GM12878 (cell line): ENCODE measurements around the gene STON2. TPM values are rescaled to one million over a fixed set of nuclear protein-coding genes. Genes with fewer than 3 reads are reported as not detected.

Source experiments
- ATAC-seq: fragments of 200-7000 bp; cut with Tn5 transposase; 3 replicates; pipeline ENCODE4 v1.9.1; 2020; ENCODE audit warnings: mild to moderate bottlenecking, moderate library complexity
- BruUV-seq: library from RNA; stranded (reverse); fragments of 400-500 nt; replicated peaks from 2 replicates; lab custom pipeline; 2021; lab: Mats Ljungman, UMichigan
- CTCF ChIA-PET: fragments of 300-600 bp; sonication (Branson Sonifier 250); formaldehyde crosslinking; extraction: SDS; loops from one replicate; lab custom pipeline; 2021; ENCODE audit warnings: inconsistent platforms; lab: Yijun Ruan, JAX
- POLR2A ChIA-PET: fragments of 350-600 bp; formaldehyde crosslinking; extraction: SDS; loops from one replicate; lab custom pipeline; 2021; ENCODE audit warnings: inconsistent platforms; lab: Charles Lee
- RAD21 ChIA-PET: fragments of 300-600 bp; sonication (Branson Sonifier 250); formaldehyde crosslinking; loops from one replicate; lab custom pipeline; 2023; ENCODE audit warnings: antibody characterized with exemption; ENCODE audit not compliant: unreplicated experiment; lab: Charles Lee
- SMC1A ChIA-PET: fragments of 300-600 bp; sonication (Branson Sonifier 250); formaldehyde crosslinking; loops from one replicate; lab custom pipeline; 2023; ENCODE audit not compliant: unreplicated experiment, uncharacterized antibody; lab: Charles Lee
- DNase-seq: peaks from one replicate; pipeline ENCODE4 v3.0.0-alpha.2; 2011; ENCODE audit warnings: low read depth, low spot score
- FAIRE-seq: peaks from 3 replicates; lab custom pipeline; 2011; peaks lifted over from hg19 to GRCh38; lab: Jason Lieb, UNC
- H2AFZ ChIP-seq: 2 replicates; pipeline ENCODE4 v1.6.0; 2011; ENCODE audit warnings: low read depth, low read length, control low read depth; ENCODE audit not compliant: control insufficient read depth
- H3K27ac ChIP-seq: 2 replicates; pipeline ENCODE4 v1.5.1; 2011; ENCODE audit warnings: control low read depth; ENCODE audit not compliant: control insufficient read depth, insufficient read depth
- H3K27me3 ChIP-seq, 2 experiments: replicated peaks in 1 of 2; 2 replicates each; pipeline versions ENCODE4 v1.6.0 to v1.6.1; 2011; ENCODE audit warnings: low read length in 1 of 2; ENCODE audit not compliant: control insufficient read depth in 2 of 2, insufficient read depth in 2 of 2
- H3K36me3 ChIP-seq, 2 experiments: 2 replicates each; pipeline ENCODE4 v1.5.1; 2011; ENCODE audit warnings: low read length in 1 of 2; ENCODE audit not compliant: control insufficient read depth in 2 of 2, insufficient read depth in 2 of 2
- H3K4me1 ChIP-seq: 2 replicates; pipeline ENCODE4 v1.6.1; 2011; ENCODE audit warnings: mild to moderate bottlenecking, low read length, moderate library complexity, mixed read lengths; ENCODE audit not compliant: control insufficient read depth, insufficient read depth
- H3K4me2 ChIP-seq: 2 replicates; pipeline ENCODE4 v1.6.0; 2011; ENCODE audit warnings: control low read depth; ENCODE audit not compliant: control insufficient read depth, insufficient read depth
- H3K4me3 ChIP-seq: fragments of 200-600 bp; sonication (generic); 2 replicates; pipeline ENCODE4 v1.5.1; 2016
- H3K79me2 ChIP-seq: 2 replicates; pipeline ENCODE4 v1.6.0; 2011; ENCODE audit warnings: low read length; ENCODE audit not compliant: control insufficient read depth, insufficient read depth
- H3K9ac ChIP-seq: 2 replicates; pipeline ENCODE4 v1.8.0; 2011; ENCODE audit warnings: low read length, control low read depth, mixed read lengths; ENCODE audit not compliant: control insufficient read depth, insufficient read depth
- H3K9me3 ChIP-seq: replicated peaks from 3 replicates; pipeline ENCODE4 v1.5.1; 2011; ENCODE audit warnings: mild to moderate bottlenecking, low read length; ENCODE audit not compliant: control insufficient read depth, insufficient read depth
- H4K20me1 ChIP-seq: 2 replicates; pipeline ENCODE4 v1.6.0; 2011; ENCODE audit not compliant: control insufficient read depth, insufficient read depth
- CBFB ChIP-seq: IDR thresholded peaks from 2 replicates; pipeline ENCODE4 v1.6.1; 2016; ENCODE audit warnings: antibody characterized with exemption, low read depth
- HDGF ChIP-seq: fragments of 450-650 bp; IDR thresholded peaks from 2 replicates; pipeline ENCODE4 v1.6.1; 2016; ENCODE audit warnings: antibody characterized with exemption
- IKZF1 ChIP-seq: fragments of 450-650 bp; conservative IDR thresholded peaks from 2 replicates; pipeline ENCODE4 v1.6.1; 2017; ENCODE audit warnings: antibody characterized with exemption, mild to moderate bottlenecking
- MEF2B ChIP-seq: fragments of 450-650 bp; IDR thresholded peaks from 2 replicates; pipeline ENCODE4 v1.6.1; 2018; ENCODE audit warnings: mild to moderate bottlenecking, moderate library complexity; ENCODE audit not compliant: partially characterized antibody, poor library complexity, severe bottlenecking
- NFXL1 ChIP-seq: fragments of 450-650 bp; IDR thresholded peaks from 2 replicates; pipeline ENCODE4 v1.6.1; 2017; ENCODE audit warnings: antibody characterized with exemption, mild to moderate bottlenecking, borderline replicate concordance
- PAX8 ChIP-seq: fragments of 450-650 bp; IDR thresholded peaks from 2 replicates; pipeline ENCODE4 v1.6.1; 2017; ENCODE audit warnings: mild to moderate bottlenecking, moderate library complexity
- POLR2AphosphoS5 ChIP-seq: IDR thresholded peaks from 2 replicates; pipeline ENCODE4 v1.6.1; 2011; ENCODE audit warnings: mild to moderate bottlenecking, low read length, inconsistent platforms
- SREBF2 ChIP-seq: IDR thresholded peaks from 2 replicates; pipeline ENCODE4 v1.6.1; 2012; ENCODE audit warnings: mild to moderate bottlenecking, low read length
- ZNF207 ChIP-seq: fragments of 450-650 bp; IDR thresholded peaks from 2 replicates; pipeline ENCODE4 v1.6.1; 2014; ENCODE audit warnings: antibody characterized with exemption, mild to moderate bottlenecking, borderline replicate concordance
- ZNF24 ChIP-seq: fragments of 450-650 bp; IDR thresholded peaks from 2 replicates; pipeline ENCODE4 v1.6.1; 2017; ENCODE audit warnings: antibody characterized with exemption, mild to moderate bottlenecking
- WGBS: methylation state at CpG from one replicate; pipeline ENCODE4 v1.1.6; 2016; ENCODE audit warnings: low lambda C conversion rate; ENCODE audit not compliant: insufficient replicate concordance, insufficient coverage; ENCODE audit errors: missing lambda C conversion rate; 5-methylcytosine and 5-hydroxymethylcytosine counted together
- in situ Hi-C: fragments of 300-500 bp; cut with MboI; formaldehyde crosslinking; loops from 9 replicates; pipeline ENCODE4 v1.14.3; 2018; ENCODE audit warnings: mixed read lengths
- intact Hi-C: fragments of 100-400 bp; cut with micrococcal nuclease; formaldehyde crosslinking; loops from one replicate; pipeline ENCODE4 v1.14.2; 2022; ENCODE audit not compliant: unreplicated experiment
- polyA plus RNA-seq, 11 experiments: library from polyadenylated mRNA; depleted of rRNA in 4 of 11; unstranded in 6 of 11; stranded (reverse) in 5 of 11; fragments of >200 nt; fragmentation: Nextera tagmentation in 4 of 11; fragmentation: Illumina TruSeq in 1 of 11; extraction: Ambion mirVana in 4 of 11; extraction: Trizol in 1 of 11; gene quantifications; 1 replicate in 1 of 11; 2 replicates in 10 of 11; pipeline versions ENCODE4 v1.2.1 to v1.2.3, GENCODE V29; 2011 to 2016; ENCODE audit warnings: inconsistent platforms in 2 of 11, missing spikeins in 2 of 11, low read depth in 1 of 11
- total RNA-seq, 4 experiments: library from RNA; depleted of rRNA in 3 of 4; stranded (reverse); fragments of >200 nt in 3 of 4; fragmentation: Illumina TruSeq in 1 of 4; extraction: Trizol in 1 of 4; gene quantifications; 2 replicates each; pipeline versions ENCODE4 v1.2.1 to v1.2.3, GENCODE V29; 2013 to 2021
- TF ChIP-seq, protein P1 (sequence below): fragments of 450-650 bp; IDR thresholded peaks from 2 replicates; pipeline ENCODE4 v1.6.1; 2017; ENCODE audit warnings: antibody characterized with exemption, mild to moderate bottlenecking, moderate library complexity
- TF ChIP-seq, protein P2 (sequence below): fragments of 450-650 bp; formaldehyde crosslinking; IDR thresholded peaks from 2 replicates; pipeline ENCODE4 v1.4.0; 2022; ENCODE audit warnings: mild to moderate bottlenecking, moderate library complexity

Gene STON2
- total and polyA plus RNA-seq, 10 of the 15 experiments (the other 5 are each of a cell fraction or from before 2014, with no cell fraction given), result 0.03 to 0.13 (median 0.03) TPM; not detected in 7

- TF ChIP-seq, protein P1, sequence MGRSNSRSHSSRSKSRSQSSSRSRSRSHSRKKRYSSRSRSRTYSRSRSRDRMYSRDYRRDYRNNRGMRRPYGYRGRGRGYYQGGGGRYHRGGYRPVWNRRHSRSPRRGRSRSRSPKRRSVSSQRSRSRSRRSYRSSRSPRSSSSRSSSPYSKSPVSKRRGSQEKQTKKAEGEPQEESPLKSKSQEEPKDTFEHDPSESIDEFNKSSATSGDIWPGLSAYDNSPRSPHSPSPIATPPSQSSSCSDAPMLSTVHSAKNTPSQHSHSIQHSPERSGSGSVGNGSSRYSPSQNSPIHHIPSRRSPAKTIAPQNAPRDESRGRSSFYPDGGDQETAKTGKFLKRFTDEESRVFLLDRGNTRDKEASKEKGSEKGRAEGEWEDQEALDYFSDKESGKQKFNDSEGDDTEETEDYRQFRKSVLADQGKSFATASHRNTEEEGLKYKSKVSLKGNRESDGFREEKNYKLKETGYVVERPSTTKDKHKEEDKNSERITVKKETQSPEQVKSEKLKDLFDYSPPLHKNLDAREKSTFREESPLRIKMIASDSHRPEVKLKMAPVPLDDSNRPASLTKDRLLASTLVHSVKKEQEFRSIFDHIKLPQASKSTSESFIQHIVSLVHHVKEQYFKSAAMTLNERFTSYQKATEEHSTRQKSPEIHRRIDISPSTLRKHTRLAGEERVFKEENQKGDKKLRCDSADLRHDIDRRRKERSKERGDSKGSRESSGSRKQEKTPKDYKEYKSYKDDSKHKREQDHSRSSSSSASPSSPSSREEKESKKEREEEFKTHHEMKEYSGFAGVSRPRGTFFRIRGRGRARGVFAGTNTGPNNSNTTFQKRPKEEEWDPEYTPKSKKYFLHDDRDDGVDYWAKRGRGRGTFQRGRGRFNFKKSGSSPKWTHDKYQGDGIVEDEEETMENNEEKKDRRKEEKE, result no peak
- TF ChIP-seq, protein P2, sequence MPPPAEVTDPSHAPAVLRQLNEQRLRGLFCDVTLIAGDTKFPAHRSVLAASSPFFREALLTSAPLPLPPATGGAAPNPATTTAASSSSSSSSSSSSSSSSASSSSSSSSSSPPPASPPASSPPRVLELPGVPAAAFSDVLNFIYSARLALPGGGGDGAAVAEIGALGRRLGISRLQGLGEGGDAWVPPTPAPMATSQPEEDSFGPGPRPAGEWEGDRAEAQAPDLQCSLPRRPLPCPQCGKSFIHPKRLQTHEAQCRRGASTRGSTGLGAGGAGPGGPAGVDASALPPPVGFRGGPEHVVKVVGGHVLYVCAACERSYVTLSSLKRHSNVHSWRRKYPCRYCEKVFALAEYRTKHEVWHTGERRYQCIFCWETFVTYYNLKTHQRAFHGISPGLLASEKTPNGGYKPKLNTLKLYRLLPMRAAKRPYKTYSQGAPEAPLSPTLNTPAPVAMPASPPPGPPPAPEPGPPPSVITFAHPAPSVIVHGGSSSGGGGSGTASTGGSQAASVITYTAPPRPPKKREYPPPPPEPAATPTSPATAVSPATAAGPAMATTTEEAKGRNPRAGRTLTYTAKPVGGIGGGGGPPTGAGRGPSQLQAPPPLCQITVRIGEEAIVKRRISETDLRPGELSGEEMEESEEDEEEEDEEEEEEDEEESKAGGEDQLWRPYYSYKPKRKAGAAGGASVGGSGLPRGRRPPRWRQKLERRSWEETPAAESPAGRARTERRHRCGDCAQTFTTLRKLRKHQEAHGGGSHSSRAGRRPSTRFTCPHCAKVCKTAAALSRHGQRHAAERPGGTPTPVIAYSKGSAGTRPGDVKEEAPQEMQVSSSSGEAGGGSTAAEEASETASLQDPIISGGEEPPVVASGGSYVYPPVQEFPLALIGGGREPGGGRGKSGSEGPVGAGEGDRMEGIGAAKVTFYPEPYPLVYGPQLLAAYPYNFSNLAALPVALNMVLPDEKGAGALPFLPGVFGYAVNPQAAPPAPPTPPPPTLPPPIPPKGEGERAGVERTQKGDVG (CRISPR knock-in tag), result no peak
- TF ChIP-seq CBFB, result no peak
- no peak for TF ChIP-seq ZNF24
Measured at GRCh38 chr14:81273961-81274575, 126.1 kb downstream of the STON2 start (continued).

- in situ Hi-C loops, result loop anchor here (5.0 kb wide), 1 partner anchor 179 kb away; no protein-coding TSS in a partner anchor
- no peak for FAIRE-seq
Measured at GRCh38 chr14:81273521-81273920, 126.6 kb downstream of the STON2 start.

More at GRCh38 chr14:81273521-81273920, 126.6 kb downstream of the STON2 start:
- Histone ChIP-seq H3K27me3 (peaks cover 0 to 5% of the 10 kb centered on the region in 2 experiments; a peak in 2 of 4 replicates), H3K4me3 (no peak overlapping the region), H3K4me1 (no peaks in the 10 kb centered on the region), H4K20me1 (no peaks in the 10 kb centered on the region; the same call in 1 of the 2 replicates), H3K4me2 (no peak overlapping the region), H3K36me3 (no peaks in the 10 kb centered on the region), H3K27ac (no peak overlapping the region), H2AFZ (no peak overlapping the region), H3K79me2 (no peaks in the 10 kb centered on the region), H3K9me3 (no peaks in the 10 kb centered on the region), H3K9ac (no peak overlapping the region)
- no TSS peak for BruUV-seq
- 58% methylated on average over 9 of the region's 9 CpGs for WGBS
- ChIA-PET POLR2A (no interaction called here), SMC1A (no interaction called here), RAD21 (interaction anchor here (1.0 kb wide), 1 partner anchor 191 kb away, joined by 4 read pairs; no protein-coding TSS in a partner anchor), CTCF (interaction anchor here (10.4 to 12.5 kb wide), 2 partner anchors 180 to 192 kb away, joined by 101 to 195 read pairs; no protein-coding TSS in a partner anchor)
- ATAC-seq (no peak), DNase-seq (no peak)
- intact Hi-C loops, result no loop called here
- TF ChIP-seq SREBF2 (no peak), POLR2AphosphoS5 (no peak), ZNF207 (no peak), IKZF1 (no peak), HDGF (no peak), NFXL1 (no peak), PAX8 (no peak), MEF2B (no peak)
